IMR-90 (cell line): ENCODE measurements around the gene SERPINA10.

Source experiments
- BHLHE40 ChIP-seq: fragments of 150-350 bp; IDR thresholded peaks from 2 replicates; pipeline ENCODE4 v1.6.1; 2016; ENCODE audit warnings: mild to moderate bottlenecking, low read depth, low read length
- CEBPB ChIP-seq: IDR thresholded peaks from 2 replicates; pipeline ENCODE4 v1.6.1; 2012; ENCODE audit warnings: low read depth, low read length, improper control_type of control experiment
- CTCF ChIP-seq: conservative IDR thresholded peaks from 2 replicates; pipeline ENCODE4 v1.5.1; 2012; ENCODE audit warnings: mild to moderate bottlenecking, low read depth, low read length, improper control_type of control experiment

GRCh38 chr14:94292526-94292871 lies 569 bp downstream of the SERPINA10 start:
- TF ChIP-seq BHLHE40: no peak
- no peak for TF ChIP-seq CEBPB
- TF ChIP-seq CTCF: no peak
